Activated gamma-delta T cell (primary cell): Measurements from ENCODE around the gene VSTM2B.

Source experiments
- DNase-seq: peaks from one replicate; lab custom pipeline; 2025; lab: John Stamatoyannopoulos, UW

The VSTM2B gene

DNA sequence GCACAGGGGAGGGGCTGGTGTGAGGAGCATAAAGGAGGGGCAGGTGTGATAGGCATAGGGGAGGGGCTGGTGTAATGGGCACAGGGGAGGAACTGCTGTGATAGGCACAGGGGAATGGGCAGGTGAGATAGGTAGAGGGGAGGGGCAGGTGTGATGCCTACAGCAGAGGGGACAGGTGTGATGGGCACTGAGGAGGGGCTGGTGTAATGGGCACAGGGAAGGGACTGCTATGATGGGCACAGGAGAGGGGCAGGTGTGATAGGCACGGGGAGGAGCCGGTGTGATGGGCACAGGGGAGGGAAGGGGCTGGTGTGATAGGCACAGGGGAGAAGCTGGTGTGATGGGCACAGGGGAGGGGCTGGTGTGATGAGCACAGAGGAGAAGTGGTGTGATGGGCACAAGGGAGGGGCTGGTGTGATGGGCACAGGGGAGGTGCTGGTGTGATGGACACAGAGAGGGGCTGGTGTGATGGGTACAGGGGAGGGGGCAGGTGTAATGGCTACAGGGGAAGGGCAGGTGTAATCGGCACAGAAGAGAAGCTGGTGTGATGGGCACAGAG is 40.8 kb downstream of the VSTM2B start:
- DNase-seq, result no peak

DNA sequence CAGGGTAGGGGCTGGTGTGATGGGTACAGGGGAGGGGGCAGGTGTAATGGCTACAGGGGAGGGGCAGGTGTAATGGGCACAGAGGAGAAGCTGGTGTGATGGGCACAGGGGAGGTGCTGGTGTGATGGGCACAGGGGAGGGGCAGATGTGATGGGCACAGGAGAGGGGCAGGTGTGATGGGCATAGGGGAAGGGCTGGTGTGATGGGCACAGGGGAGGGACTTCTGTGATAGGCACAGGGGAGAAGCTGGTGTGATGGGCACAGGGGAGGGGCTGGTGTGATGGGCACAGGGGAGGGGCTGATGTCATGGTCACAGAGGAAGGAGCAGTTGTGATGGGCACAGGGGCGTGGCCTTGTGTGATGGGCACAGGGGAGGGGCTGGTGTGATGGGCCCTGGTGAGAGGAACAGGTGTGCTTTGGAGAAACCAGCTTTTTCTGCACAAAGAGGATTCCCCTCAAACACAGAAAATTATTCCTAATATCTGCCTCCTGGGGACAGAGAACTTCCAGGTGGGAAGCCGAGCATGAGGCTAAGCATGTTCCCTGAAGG is 41.6 kb downstream of the VSTM2B start:
- no peak for DNase-seq

DNA sequence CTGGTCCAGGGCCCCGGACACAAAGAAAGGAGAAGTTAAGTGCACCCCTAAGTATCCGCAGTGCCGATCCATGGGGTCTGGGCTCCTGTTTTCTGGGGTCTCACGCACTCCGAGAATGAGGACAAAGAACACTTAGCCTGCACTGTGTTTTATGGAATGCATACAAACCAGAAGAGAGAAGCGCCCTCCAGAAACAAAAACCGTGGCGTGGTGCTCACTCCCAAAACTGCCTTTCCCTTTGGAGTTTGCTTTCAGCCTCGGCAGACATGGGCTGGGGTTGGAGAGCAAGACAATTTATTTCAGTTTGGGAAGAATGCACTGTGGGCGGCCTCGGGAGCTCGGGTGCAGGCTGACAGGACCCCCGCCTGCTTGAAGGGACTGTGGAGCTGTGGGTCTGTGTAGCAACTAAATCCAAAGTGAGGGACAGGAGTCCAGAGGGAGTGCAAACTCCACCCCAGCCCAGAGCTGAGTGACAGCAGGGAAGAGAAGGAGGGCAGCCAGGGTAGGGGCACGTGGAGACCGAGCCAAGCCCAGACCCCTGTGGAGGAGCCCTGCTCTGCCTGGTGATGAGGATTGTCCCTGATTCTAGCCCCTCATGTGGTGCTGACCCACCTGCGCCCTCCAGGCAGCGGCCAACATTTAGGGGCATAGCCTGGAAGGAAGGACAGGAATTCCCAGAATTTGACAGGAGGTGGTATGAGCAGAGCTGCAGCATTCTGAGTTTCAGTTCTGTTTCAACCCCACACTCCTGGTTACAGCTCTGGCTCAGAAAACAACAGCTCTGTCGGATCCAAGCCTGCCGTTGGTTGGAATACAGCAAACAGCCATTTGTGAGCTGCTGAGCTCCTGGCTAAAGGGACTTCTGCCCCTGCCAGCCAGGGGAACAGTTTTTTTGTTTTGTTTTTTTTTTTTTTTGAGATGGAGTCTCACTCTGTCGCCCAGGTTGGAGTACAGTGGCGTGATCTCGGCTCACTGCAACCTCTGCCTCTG is 42.5 kb downstream of the VSTM2B start:
- DNase-seq, result no peak

DNA sequence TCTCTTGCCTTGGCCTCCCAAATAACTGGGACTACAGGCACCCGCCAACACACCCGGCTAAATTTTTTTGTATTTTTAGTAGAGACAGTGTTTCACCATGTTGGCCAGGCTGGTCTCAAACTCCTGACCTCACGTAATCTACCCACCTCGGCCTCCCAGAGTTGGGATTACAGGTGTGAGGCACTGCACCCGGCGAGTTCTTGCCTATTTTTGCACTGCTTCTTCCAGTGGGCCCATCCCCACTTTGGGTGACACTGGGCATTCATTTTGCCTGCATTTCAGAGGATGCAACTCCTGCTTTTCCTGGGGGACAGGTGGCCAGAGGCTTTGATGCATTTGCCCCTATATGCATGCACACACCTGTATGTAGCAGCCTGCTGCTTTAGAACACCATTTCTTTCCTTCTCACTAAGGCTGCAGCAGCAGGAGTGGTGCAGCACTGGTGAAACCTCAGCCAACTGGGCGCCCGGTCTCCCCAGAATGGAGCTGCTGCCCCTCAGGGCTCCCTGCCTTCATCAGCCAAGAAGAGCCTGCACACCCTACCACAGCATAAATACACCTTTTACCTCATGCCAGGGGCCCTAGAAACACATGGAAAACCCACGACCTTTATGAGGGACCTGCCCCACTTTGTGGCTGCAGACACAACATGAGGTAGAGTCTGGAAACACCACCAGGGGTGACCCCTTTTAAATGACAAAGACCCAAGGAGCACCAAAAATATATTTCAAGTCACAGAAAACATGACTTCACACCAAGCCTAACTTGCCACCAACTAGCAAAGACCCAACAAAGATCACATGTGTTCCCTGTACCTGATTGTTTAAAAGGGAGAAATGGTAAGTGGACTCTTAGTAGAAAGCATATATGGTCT is 43.5 kb downstream of the VSTM2B start:
- DNase-seq, result no peak

DNA sequence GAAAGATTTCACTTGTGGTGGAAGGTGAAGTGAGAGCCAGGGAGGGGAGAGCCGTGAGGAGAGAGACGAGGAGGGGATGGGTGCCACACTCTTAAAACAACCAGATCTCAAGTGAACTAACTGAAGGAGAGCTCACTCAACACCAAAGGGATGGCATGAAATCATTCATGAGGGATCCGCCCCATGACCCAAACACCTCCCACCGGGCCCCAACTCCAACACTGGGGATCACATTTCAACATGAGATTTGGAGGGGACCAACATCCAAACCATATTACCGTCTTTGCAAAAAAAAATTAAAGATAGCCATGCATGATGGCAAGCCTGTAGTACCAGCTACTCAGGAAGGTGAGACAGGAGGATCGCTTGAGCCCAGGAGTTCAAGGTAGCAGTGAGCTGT is 45.4 kb downstream of the VSTM2B start:
- DNase-seq, result no peak

DNA sequence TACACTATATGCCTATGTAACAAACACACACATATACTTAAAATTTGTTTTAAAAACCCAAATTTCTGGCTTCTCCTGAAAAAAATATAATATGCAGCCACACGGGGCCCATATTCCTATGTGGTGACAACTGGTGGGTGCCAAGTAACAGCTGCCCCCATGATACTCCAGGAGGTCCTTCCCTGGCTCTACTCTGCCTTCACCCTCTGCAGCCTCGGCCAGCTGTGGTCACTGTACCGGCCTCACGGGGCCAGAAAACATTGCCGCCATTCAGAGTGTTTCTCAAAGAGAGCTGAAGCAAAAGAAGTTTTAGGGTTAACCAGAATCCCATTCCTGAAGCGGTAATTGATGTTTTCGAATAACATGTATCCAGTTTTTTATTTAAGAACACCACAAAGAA is 47.7 kb downstream of the VSTM2B start:
- no peak for DNase-seq

DNA sequence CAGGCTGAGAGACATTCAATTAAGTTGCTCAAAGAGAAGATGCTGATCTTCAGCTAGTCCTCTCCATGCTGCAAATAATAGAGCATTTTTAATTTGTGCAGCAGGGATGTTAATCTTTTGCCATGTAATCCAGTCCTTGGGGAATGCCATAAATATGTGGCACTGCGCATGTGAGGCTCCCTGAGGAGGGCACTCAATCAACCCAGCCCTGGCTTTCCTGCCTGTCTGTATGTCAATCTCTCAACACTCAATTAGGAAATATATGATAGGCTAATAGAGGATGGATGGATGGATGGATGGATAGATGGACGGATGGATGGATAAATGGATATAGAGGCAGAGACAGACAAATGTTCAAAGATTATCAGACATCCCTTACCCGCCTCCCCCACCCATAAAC is 48.7 kb downstream of the VSTM2B start:
- no peak for DNase-seq

DNA sequence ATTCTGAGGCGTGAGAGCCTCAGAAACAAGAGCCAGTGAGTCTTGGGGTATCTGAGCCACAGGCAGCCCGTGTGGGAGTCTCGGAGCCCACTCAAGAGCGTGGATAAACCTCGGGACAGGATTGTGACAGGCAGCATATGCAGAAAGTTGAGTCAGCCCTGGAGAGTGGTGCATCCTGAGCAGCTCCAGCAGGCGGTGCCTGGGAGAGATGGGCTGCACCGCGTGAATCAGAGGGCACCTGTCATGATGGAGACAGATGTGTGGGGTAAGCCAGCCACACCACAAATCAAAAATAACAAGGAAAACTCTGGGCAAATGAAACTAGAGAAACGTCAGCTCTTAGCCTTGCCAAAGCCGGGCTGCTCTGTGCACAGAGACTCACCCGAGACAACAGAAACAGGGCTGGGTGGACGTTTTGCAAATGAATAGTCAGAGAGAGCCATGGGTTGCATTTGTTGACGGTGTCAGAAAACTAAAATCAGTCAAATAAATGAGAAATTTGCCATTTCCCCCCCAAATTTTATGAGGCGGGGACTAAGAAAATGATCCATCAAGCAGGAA is 50.3 kb downstream of the VSTM2B start:
- DNase-seq, result no peak

DNA sequence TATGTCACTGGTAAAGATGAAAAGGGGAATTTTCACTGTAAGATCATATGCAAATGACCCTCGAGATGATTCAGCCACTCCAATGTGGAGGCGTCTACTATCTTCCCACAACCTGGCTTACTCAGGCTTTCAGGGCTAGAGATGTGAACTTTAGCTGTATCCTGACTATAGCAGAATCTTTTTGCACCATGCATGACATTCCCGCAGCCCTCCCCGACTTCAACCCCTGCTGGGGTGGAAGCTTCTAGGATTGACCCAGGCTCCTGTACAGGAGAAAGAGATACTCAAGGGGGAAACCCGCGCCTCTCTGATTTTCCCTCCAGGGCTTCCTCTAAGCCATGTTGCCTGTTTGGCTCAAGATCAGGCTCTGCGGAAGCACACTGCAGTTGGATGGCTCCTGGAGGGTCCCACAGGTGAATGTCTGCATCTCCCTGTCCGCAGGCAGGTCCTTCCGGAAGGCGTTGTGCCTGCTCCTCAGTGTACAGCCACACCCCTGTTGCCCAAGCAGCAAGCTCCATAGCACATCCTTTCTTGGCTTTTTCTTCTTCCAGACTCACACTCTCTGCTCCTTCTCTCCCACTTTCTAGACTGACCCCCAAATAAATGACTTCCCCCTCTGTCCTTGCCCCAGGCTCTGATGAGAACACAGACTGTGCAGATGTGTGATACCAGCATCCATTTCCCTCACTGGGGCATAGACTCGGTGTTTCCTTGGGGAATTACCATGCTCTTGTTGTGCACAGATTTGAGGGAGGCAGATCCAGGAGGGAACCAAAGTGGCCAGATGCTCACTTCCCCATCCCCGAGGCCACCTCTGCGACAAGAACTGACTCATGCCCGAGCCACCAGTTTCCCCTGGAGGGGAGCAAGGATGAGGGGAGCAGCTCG is 51.2 kb downstream of the VSTM2B start:
- DNase-seq, result no peak

DNA sequence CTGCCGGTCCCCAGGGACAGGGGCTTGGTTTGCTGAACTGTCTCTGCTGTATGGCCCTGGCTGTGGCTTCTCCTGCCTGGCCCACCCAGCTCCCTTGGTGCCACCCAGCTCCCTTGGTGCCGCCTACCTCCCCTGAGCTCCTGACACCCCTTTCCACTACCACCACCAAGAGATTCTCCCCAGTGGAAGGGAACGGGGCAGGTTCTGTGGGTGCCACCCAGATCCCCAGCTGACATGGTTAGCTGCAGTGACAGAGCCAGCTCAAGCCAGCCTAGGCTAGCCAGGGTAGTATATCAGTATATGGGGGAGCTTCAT is 51.8 kb downstream of the VSTM2B start:
- no peak for DNase-seq

DNA sequence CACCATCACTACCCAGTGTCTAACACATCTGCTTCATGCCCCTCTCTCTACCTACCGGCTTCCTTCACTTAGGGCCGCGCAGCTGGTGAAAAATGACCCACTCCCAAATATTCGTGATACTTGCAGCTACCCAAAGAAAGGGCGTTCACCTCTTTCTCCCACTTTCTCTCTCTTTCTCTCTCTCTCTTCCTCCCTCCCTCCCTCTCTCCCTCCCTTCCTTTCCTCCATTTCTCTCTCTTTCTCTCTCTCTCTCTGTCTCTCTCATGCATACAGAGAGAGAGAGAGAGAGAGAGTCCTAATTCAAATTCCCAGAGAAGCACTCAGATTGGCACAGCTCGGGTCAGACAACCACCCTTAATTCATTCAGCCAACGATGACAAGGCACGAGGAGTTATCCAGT is 52.6 kb downstream of the VSTM2B start:
- DNase-seq, result no peak

DNA sequence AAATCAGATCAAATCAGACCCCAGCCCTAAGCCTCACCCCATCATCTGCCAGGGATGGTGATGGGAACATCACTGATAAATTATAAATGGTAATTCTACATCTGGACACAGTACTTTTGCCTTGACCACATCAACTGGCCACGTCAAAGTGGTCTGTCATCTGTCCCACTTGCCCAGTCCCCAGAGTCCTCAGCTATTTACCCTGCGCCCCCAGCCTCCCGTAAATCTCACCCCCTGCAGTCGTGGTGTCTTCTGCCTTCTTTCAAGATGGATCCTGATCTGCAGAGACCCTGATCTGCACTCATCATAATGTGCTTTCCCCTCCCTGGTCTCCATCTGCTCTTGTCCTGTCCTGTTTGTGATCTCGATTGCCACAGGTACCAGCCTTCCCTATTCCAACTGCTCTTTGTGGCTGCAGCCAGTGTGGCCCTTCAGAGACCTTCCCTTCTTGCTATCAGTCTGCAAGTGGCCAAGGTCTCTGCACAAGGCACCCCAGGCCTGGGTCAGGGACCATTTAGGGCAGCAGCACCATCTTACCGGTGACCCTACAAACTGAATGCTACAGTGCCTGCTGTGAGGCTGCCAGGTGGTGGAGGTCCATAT is 53.6 kb downstream of the VSTM2B start:
- DNase-seq, result no peak

DNA sequence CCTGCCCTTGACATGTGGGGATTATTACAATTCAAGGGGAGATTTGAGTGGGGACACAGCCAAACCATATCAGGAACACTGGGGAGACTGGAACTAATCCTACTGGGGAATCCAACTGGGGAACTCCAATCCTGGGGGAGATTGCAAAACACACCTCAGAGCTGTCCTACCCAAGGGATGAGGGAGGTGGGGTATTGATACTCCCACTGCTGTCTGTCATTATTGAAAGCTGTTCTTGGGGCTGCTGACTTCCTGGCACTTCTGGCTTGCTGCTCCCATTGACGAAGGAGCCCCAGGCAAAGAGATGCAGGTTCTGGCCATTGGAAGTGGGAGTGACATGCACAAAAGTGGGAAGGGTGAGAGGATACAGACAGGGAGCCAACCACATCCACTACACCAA is 55.6 kb downstream of the VSTM2B start:
- DNase-seq, result no peak

DNA sequence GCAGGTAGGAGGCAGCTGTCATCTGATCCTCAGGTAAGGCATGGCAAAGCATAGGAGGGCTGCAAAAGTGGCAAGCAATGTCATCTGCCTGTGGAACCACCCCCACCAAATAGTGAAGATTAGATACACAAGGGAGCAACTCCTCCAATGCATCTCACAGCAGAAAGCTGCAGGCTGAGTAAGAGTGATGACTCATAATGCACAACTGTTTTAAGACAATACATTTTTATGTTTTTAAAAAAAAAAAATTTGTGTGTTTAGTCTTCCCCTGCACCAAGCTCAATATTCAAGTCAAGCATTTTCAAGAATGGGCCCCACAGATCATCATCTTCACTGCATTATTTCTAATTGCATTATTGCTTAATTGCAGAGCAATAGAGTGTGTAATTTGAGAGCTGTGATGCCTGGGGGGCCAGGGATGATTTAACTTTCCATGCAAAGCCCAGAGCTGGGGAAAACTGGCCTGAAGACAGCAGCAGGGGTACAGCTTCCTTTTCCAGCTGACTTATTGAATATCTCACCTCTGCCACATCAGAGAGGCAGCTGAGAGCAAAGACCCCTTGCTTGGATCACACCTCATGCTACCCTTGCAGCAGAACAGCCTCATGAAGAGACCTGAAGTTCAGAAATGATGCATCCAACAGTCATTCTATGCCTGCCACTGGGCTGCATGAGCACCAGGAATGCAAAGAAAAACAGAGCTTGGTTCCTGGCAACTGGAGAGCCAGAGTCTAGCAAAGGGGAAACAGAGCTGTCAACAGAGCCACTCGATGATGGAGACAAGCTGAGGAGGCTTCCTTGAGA is 57.6 kb downstream of the VSTM2B start:
- no peak for DNase-seq

DNA sequence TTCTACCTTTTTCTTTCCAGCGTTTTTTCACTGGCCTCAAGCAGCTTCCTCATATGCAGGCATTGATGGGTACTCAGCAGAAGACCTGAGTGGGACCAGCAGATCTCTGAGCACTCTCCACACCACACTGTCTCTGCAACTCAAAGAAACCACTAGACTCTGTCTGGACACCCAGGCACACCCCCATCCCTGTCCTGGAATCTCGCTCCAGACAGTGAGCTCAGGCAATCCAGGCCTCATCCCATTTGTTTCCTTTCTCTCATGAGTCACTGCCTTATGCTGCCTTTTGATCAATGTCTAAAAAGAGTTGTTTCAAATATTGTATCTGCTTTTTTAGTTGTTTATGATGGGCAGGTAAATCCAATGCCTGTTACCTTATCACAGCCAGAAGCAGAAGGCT is 60.6 kb downstream of the VSTM2B start:
- DNase-seq, result no peak

DNA sequence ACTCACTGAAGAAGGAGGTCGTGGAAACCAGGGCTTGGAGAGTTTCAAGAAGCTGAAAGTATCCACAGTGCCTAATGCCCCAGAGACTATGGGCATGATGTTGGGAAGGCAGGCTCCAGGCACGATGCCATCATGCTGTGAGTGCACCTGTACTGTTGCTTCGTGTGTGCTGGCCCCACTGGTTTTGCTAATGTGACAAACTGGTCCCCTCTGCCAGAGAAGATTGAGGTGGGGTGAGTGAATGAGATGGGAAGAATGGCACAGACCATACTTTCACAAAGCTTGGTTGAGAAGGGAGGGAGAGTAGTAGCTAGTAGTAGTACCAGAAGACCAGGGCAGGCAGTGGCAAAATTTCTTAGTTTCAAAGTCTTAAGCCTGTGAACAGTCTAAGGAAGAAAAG is 61.3 kb downstream of the VSTM2B start:
- DNase-seq, result no peak

DNA sequence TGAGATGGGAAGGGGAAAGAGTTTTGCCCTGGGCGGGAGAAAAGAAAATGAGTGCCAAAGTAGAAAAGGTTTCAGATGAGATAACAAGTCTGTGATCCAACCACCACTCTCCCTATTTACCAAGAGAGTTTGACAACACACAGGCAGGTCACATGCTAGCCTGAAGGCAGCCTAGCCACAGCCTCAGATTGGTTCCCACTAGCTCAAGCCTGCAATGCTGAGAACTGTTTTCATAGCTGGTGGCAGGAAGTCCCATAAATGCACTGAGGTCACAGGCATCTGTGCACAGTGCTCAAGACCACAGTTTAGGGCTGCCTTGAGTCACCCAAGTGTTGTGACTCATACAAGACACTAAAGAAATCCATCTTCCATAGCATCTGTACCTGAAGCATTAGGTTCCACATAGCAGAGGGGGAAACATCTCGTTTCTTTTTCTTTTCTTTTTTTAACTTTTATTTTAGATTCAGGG is 61.8 kb downstream of the VSTM2B start:
- DNase-seq, result no peak

DNA sequence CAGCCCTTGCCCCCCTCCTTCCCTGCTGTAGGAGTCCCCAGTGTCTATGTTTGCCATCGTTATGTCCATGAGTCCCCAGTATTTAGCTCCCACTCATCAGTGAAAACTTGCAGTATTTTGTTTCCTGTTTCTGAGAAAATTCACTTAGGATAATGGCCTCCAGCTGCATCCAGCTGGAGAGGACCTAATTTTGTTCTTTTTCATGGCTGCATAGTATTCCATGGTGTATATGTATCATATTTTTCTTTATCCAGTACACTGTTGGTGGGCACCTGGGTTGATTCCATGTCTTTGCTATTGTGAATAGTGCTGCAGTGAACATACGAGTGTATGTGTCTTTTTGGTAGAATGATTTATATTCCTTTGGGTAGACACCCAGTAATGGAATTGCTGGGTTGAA is 62.3 kb downstream of the VSTM2B start:
- DNase-seq, result no peak

DNA sequence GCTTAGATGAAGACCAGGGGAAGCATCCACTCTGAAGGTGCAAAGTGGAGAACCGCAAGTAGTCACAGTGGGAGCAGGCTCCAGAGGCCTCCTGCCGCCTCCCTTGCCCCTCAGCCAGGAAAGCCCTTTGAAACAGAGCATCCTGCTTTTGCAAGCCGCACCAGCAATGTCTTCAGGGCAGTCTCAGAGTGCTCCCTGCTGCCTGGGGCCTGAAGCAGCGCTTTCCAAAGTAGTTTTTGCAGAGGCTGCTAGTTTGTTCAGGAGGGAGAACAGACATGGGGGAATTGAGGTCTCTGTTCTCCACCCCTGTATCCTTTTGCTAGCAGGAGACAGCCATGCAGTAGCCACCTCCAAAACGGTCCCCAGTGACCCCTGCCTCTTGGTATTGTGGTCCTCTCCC is 64.5 kb downstream of the VSTM2B start:
- no peak for DNase-seq

DNA sequence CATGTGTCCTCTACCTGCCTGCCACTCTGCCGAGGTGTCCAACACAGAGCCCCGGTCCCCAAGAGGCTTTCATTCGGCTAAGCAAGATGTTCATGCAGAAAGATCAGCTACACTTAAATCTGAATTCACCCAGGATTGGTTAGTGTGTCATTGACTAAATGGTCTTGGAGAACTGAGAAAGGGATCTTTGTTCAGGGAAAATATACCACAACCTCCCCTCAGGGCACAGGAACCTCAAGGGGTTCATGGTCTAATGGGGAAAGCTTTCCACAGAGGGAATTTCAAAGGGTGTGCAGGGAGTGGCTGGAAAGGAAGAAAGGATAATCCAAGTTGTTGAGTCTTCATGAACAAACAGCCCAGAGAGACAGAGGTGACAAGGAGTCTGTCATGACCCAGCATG is 65.9 kb downstream of the VSTM2B start:
- DNase-seq, result no peak
